NCI-H2196 (cell line): ENCODE measurements around the gene LDHAL6A.
A peak's percentile ranks its signal among the peaks of the same experiment; 100 is the strongest.

ENCODE experiments used
- DNase-seq: peaks from one replicate; lab custom pipeline; 2025; ENCODE audit not compliant: unreplicated experiment; lab: John Stamatoyannopoulos, UW

The LDHAL6A gene

DNA sequence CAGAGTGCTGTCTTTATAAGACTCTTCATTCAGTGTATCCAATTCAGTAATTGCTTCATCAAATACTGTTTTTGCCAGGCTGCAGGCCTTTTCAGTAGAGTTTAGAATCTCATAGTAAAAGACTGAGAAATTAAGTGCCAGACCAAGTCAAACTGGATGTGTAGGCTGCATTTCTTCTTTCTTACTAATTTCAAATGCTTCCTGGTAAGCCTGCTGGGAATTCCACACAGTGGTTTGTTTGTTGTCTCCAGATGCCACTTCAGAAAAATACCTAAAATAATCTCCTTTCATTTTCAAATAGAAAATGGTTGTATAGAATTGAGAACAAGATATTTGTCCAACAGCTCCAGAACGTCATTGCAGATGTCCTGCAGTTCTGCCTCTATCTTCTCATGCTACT, 34.7 kb downstream of the LDHAL6A start:
- no peak for DNase-seq

DNA sequence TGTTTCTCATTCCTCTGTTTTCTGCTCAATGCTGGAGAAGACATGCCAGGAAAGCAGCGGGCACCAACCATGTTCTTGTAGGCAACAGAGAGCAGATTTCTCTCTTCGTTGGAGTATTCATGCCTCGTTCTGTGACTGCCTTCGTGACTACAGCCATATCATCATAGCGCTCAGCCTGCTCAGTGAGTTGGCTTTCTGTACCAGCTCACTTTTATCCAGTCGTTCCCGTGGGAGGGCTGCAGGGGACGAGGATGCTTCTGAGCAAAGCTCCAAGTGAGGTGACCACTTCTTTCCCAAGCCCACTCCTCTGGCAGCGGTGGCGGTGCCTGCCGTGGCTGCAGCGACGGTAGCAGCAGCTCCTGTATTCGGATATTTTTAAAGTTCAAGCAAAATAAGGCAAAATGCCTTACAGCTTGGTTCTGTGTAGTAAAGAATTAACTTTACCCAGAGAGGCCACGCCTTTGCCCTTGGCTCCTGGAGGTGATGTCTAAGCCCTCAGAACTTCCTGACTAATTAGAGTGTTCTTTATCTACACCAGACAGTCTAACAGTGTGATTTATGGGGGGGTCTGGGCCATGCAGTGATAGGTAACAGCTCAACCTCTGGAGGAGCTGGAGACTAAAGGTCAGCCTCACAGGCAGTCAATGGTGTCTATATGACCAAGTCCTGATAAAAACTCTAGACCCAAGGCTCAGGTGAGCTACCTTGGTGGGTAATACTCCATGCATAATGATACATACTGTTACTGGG, 35.3 kb downstream of the LDHAL6A start:
- DNase-seq = no peak

DNA sequence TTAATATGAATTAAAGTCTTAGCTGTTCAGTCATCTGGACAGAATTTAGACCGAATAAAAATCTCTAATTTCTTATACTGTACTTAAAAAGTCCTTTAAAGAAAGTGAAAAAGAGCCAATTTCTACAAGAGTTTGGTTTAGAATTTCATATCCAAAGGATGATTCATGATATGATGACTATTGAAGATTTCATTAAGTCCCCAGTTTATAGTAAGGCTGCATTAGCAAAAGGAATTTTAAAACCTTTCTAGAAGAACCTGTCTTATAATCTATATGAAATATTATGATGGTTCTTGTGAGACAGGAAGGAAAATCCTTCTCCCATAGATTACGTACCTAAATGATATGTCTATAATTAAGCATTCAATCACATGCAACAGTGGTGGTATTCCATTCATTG, 36.3 kb downstream of the LDHAL6A start:
- DNase-seq = no peak

DNA sequence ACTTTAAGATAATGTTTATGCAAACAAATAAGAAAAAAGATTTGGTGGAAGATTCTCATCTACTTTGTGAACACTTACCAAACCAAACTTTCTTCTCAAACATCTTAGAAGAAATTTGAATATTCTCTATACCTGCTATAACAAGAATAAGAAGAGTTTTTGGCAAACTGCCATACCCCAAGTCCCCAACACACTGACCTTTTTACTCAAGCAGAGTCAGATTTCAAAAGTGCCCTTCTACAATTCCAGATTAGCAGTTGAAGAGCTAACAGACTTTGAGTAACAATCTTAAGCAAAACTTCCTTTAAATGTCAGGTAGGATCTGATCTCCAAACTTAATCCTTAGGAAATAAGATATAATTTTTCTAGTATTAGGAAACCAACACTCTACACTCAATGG, 37.2 kb downstream of the LDHAL6A start:
- DNase-seq = peak; percentile 29

DNA sequence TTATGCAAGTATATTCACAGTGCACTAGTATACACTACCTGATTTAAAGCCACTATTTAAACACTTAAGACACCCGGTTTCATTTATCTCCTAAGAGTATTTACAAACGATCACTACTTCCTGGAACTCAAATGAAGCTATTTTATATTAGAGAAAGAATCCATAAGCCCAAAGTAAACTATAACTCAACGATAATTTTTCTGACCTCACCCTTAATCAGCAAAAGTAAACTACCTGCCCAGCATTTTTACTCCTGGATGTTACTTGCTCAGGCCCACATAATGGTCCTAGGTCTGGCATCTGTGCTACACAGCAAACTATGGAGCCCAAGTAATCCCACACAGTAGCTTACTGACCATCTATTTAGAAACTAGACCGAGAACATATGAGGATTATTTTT, 37.7 kb downstream of the LDHAL6A start:
- DNase-seq = peak; percentile 29

DNA sequence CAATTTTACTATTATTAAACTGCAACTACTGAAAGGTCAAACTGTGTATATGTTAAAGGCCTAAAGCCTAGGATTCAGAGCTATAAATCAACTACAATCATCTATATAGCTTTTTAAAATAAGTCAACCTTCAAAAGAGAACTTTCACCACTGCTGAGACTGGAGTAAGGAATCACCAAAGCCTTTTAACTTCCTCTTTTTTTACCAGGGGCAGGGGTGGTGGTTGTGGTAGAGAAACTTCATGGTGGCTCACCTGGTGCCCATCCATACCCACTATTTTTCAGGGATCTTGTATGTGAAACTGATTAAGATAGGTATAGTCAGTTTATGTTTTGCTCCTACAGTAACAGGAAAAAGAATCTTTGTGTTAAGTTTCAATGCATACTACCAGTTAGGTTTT, 39.6 kb downstream of the LDHAL6A start:
- DNase-seq = no peak

DNA sequence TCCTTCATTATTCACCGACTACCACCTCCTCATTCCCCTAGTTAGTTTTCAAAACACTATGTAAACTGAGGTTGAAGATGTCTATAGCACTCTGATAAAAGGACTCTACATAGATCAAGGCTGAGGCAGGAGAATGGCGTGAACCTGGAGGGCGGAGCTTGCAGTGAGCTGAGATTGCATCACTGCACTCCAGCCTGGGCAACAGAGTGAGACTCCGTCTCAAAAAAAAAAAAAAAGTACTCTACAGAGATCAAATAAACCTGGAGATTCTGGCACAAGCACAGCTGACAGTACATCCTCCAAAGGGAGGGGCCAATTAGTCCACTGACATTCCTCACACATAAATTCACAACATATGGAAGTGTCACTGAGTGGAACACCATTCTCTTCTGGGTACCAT, 40.0 kb downstream of the LDHAL6A start:
- DNase-seq = no peak

DNA sequence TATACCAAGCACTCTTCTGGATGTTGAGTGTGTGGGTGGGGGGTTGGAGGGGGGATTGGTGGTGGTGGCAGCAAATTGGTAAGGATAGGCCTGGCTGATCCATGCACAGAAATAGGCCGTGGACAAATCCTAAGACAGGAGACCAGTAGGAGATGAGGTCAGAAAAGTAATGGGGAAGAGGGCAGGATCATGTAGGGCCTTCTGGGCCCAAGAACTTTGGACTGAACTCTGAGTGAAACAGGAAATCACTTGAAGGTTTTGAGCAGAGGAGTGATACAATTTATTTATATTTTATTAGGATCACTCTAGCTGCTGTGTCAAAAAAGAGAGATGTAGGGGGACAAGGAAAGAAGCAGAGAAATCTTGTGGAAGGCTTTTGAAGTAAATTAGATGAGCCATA, 42.4 kb downstream of the LDHAL6A start:
- no peak for DNase-seq

DNA sequence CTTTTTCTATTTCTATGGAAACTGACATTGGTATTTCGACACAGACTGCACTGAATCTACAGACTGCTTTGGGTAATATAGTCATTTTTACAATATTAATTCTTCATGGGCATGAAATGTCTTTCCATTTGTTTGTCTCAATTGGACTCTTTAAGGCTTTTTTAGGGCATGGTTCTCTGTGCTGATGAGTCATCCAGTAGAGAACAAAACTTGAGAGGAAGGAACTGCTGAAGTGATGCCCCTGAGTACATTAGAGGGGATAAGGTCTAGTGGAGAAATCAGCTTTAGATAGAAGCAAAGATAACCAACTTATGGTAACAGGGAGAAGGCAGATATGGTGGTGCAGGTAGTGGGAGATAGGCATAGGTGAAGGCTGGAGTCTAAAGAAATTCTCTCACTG, 46.0 kb downstream of the LDHAL6A start:
- no peak for DNase-seq

DNA sequence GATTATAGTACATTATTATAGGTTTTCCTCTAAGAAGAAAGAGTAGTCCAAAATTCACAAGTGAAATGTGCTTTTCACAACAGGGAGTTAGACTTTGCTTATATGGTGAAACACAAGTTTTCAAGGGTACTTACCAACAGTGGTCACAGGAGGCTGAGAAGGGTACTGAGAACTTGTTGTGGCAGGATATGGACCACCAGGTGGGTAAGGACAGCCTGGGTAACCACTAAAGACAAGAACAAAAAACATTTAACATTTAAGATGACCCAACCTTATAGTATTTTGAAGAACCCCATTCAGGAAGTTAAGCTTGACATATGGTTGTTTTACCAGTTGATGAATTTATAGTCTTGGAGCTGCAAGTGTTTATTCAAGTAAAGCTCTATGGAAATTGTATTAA, 46.7 kb downstream of the LDHAL6A start:
- DNase-seq = no peak

DNA sequence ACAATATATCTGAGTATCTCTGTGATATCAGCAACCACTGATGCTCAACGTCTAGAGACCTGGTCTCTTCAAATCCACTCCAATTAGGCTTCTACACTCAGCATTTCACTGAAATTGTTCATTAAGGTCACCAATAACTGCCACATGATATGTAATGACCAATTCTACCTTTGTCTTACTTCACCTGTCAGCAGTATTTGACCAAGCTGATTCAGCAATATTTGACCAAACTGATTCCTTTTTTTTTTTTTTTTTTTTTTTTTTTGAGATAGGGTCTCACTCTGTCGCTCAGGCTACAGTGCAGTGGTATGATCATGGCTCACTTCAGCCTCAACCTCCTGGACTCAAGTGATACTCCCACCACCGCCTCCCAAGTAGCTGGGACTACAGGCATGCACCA, 65.5 kb downstream of the LDHAL6A start:
- no peak for DNase-seq

DNA sequence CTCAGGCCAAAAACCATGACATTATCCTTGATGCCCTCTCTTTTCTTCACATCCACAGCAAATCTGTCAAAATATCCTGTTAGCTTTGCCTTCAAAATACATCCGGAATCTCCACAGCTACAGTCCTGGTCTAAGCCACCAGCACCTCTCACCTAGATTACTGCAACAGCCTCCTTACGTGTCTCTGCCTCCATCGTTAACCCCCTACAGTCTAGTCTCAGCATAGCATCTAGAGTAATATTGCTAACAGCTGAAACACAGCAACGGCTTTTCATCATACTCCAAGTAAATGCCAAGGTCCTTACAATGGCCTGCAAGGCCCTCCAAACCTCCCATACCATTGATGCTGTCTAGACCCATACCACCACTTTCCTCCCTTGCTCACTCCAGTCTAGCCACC, 66.7 kb downstream of the LDHAL6A start:
- no peak for DNase-seq

DNA sequence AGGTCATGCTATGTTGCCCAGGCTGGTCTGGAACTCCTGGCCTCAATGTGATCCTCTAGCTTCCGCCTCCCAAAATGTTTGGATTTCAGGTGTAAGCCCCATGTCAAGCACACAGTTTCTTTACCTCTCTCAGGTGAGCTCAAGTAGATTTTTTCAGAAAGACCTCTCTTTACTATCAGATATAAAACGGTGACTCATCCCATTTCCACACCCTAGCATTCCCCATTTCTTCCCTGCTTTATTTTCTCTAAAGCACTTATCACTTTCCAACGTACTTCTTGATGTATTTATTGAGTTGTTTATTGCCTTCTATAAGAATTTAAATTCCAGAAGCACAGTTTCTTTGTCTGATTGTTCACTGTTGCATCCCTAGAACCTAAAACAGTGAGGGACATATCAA, 67.4 kb downstream of the LDHAL6A start:
- DNase-seq = no peak

DNA sequence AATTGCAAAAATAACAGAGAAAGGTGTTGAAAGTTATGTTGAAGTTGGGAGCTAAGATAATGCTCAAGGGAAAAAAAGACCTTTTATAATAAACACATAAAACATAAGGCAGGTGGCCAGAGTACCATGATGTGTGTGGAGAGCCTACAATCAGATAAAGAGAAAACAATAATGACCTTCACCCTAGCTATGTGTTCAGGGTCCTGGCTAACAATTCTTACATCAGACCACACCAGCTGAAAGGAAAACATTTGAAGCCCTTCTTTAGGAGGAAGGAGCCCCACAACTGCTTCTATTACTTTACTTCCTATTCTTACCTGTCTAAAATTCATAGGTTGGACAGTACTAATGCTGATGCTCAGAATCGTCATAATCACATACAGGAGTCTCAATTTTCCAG, 68.6 kb downstream of the LDHAL6A start:
- no peak for DNase-seq

DNA sequence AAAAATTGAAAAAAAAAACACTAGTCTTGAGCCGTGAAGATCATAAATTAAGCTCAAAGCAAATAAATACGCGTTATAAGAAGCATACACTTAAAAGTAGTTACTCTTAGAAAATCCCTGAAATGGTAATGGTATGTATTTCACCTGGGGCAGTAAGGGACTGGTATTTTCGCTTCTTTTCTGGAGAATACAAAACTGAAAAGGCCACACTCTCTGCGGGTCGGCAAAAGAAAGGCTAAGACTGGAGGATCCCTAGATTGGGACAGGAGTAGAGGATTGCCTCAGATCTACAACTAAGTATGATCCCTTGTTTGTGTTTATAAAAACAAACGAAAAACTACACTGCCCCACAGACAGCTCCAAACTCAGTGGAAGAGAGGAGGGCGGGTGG, 70.5 kb downstream of the LDHAL6A start:
- DNase-seq = no peak

DNA sequence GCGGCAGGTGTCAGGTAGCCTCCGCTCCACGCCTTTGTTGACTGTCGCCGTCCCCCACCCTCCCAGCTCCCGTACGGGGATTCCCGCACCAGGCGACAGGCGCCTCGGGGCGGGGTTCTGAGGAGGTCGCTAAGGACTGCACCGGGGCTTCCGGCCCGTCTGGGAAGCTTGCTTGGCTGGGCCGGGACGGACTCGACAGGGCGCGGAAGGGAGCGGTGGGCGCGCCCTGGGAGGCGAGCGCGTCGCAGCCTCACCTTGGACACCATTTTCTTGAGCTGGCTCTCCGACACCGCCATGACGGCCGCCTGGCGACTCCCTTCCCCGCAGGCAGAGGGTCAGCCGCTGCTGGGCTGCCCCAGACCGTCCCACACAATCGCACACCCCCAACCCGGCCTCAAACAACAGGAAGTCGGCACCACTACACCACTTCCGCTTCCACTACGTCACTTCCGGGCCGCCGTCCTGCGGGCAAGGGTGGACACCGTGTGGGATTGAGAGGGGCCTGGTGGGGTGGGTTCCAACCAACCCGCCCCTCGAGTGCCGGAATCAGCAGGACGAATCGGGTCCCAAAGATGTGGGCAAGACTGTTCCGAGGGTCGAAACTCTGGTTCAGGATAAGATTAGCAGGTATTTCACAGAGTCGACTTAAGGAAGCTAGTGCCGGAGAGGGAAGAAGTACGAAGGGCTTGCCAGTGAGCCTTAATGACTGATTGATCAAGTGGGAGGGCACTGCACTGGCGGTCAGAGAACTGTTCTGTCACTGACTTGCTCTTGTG, 71.1 kb downstream of the LDHAL6A start, which contains the start of gene TSG101:
Gene TSG101, minus strand, starts transcription at position 422 of the 776 bp plus-strand sequence. Its CDS starts 126 bp downstream, at position 296.
- peak; percentile 86 for DNase-seq

DNA sequence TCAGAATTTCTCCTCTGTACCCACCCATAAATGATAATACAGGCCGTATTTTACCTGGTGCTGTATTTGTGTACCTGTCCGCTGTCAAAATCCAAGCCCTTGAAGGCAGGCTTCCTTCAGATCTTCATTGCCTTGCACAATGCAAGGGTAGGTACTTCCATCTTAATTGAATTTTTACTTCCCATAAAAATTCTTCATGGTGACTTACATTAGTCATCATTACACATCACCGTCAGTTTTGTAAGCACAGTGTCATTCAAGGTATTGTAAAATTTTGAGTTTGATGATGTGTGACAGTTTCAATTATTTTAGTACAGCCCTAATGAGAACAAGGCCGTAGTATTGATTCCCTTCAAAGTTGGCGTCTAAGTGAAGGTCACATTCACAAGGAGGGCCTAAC, 71.9 kb downstream of the LDHAL6A start:
- no peak for DNase-seq
